Activated T-cell treated with anti-CD3 and anti-CD28 coated beads, Interleukin-2, amount 50 U/mL, for 48 hours (primary cell): ENCODE data around the gene PI4KB.

ENCODE experiments used
- DNase-seq, 2 experiments: peaks; one replicate each; pipeline ENCODE4 v3.0.0-alpha.2; 2020

The PI4KB gene

GRCh38 chr1:151311011-151311410 is 16.2 kb downstream of the PI4KB start:
- DNase-seq = no peak

GRCh38 chr1:151309811-151310323 is 17.3 kb downstream of the PI4KB start:
- no peak for DNase-seq

GRCh38 chr1:151294742-151295462 is 32.3 kb downstream of the PI4KB start:
- DNase-seq = no peak

- no peak for DNase-seq
Measured at GRCh38 chr1:151293093-151293492, 34.1 kb downstream of the PI4KB start.

- no peak for DNase-seq
Measured at GRCh38 chr1:151292207-151293030, 34.8 kb downstream of the PI4KB start.

- no peak for DNase-seq
Measured at GRCh38 chr1:151290709-151291303, 36.4 kb downstream of the PI4KB start.

GRCh38 chr1:151289991-151290708 is 37.1 kb downstream of the PI4KB start:
- no peak for DNase-seq

GRCh38 chr1:151289080-151289935 is 37.9 kb downstream of the PI4KB start:
- no peak for DNase-seq

- no peak for DNase-seq
Measured at GRCh38 chr1:151288502-151288901, 38.7 kb downstream of the PI4KB start.

GRCh38 chr1:151287767-151288500 is 39.3 kb downstream of the PI4KB start:
- no peak for DNase-seq

- no peak for DNase-seq
Measured at GRCh38 chr1:151287341-151287699, 39.9 kb downstream of the PI4KB start.

GRCh38 chr1:151286619-151287340 is 40.4 kb downstream of the PI4KB start:
- DNase-seq = no peak

- DNase-seq = no peak
Measured at GRCh38 chr1:151284013-151284577, 43.1 kb downstream of the PI4KB start.

- peak in 1 of 2 experiments; percentile 52 for DNase-seq
Measured at GRCh38 chr1:151282883-151283725, 44.1 kb downstream of the PI4KB start.

GRCh38 chr1:151281969-151282882 is 45.0 kb downstream of the PI4KB start, which contains the start of gene ZNF687:
Gene ZNF687, plus strand, starts transcription at chr1:151282299. Its CDS starts 3,993 bp downstream, at chr1:151286292.
- DNase-seq = peak; percentile 99

GRCh38 chr1:151281225-151281968 is 45.8 kb downstream of the PI4KB start:
- peak; percentile 99 to 100 for DNase-seq

- no peak for DNase-seq
Measured at GRCh38 chr1:151277249-151277648, 50.0 kb downstream of the PI4KB start.
